Inflammatory macrophage treated with lipopolysaccharide for 4 hours (primary cell): ENCODE results near the gene AP4M1.

ENCODE experiments used
- DNase-seq: peaks from one replicate; pipeline ENCODE4 v3.0.0-alpha.2; 2020

The AP4M1 gene

GRCh38 chr7:100087055-100087750 is 14.2 kb upstream of the AP4M1 start:
- no peak for DNase-seq

GRCh38 chr7:100088095-100088620 is 13.3 kb upstream of the AP4M1 start:
- no peak for DNase-seq

GRCh38 chr7:100088621-100089457 is 12.6 kb upstream of the AP4M1 start, which contains the start of gene COPS6:
COPS6 (plus strand) TSS chr7:100088969; CDS start chr7:100088991, 22 bp downstream.
- peak; percentile 78 for DNase-seq

GRCh38 chr7:100089458-100090196 is 11.8 kb upstream of the AP4M1 start:
- no peak for DNase-seq

GRCh38 chr7:100090527-100091410 is 10.7 kb upstream of the AP4M1 start:
- no peak for DNase-seq

- DNase-seq: no peak
Observed at GRCh38 chr7:100091411-100092181, 9.8 kb upstream of the AP4M1 start.

- no peak for DNase-seq
Observed at GRCh38 chr7:100093054-100093453, 8.4 kb upstream of the AP4M1 start.

GRCh38 chr7:100093498-100093897 is 7.9 kb upstream of the AP4M1 start:
- DNase-seq: no peak

GRCh38 chr7:100093925-100094486 is 7.4 kb upstream of the AP4M1 start:
- DNase-seq: no peak

GRCh38 chr7:100095289-100095688 is 6.2 kb upstream of the AP4M1 start:
- DNase-seq: no peak

GRCh38 chr7:100095704-100096103 is 5.7 kb upstream of the AP4M1 start:
- no peak for DNase-seq

- DNase-seq: no peak
Observed at GRCh38 chr7:100098913-100099312, 2.5 kb upstream of the AP4M1 start.

GRCh38 chr7:100099452-100099851 is 2.0 kb upstream of the AP4M1 start:
- DNase-seq: no peak

GRCh38 chr7:100100420-100101015 is 925 bp upstream of the AP4M1 start:
- DNase-seq: peak; percentile 94

- no peak for DNase-seq
Observed at GRCh38 chr7:100102950-100103840, 1.8 kb downstream of the AP4M1 start.

GRCh38 chr7:100105534-100105933 is 4.1 kb downstream of the AP4M1 start:
- no peak for DNase-seq

GRCh38 chr7:100106633-100107032 is 5.2 kb downstream of the AP4M1 start:
- no peak for DNase-seq

GRCh38 chr7:100107125-100107737 is 5.8 kb downstream of the AP4M1 start:
- DNase-seq: no peak

GRCh38 chr7:100107890-100108289 is 6.4 kb downstream of the AP4M1 start:
- no peak for DNase-seq
